Endothelial cell of umbilical vein (primary cell): ENCODE results near the gene PNKD. TPM values are rescaled to one million over a fixed set of nuclear protein-coding genes. Genes with fewer than 3 reads are reported as not detected.
A peak's percentile ranks its signal among the peaks of the same experiment; 100 is the strongest.

ENCODE experiments used
- BruUV-seq: library from RNA; stranded (reverse); fragments of 400-500 nt; replicated peaks from 2 replicates; lab custom pipeline; 2021; lab: Mats Ljungman, UMichigan
- CTCF ChIA-PET: fragments of 300-600, 350-600 bp; sonication (Branson Sonifier 250); formaldehyde crosslinking; loops from one replicate; lab custom pipeline; 2021; ENCODE audit warnings: antibody characterized with exemption, inconsistent platforms; lab: Charles Lee
- POLR2A ChIA-PET: fragments of 300-600, 350-600 bp; sonication (Branson Sonifier 250); formaldehyde crosslinking; loops from one replicate; lab custom pipeline; 2021; ENCODE audit warnings: antibody characterized with exemption, inconsistent platforms; lab: Charles Lee
- DNase-seq: peaks from one replicate; pipeline ENCODE4 v3.0.0-alpha.2; 2011; ENCODE audit warnings: low read depth, low spot score
- FAIRE-seq: peaks from 2 replicates; lab custom pipeline; 2011; peaks lifted over from hg19 to GRCh38; lab: Jason Lieb, UNC
- H2AFZ ChIP-seq: 2 replicates; pipeline ENCODE4 v1.6.0; 2012; ENCODE audit warnings: low read depth, low read length, control low read depth, inconsistent platforms
- H3K27ac ChIP-seq: 2 replicates; pipeline ENCODE4 v1.5.1; 2011; ENCODE audit warnings: low read depth, mild to moderate bottlenecking, control low read depth, low read length, moderate library complexity; ENCODE audit not compliant: insufficient read depth
- H3K27me3 ChIP-seq, 2 experiments: 2 replicates each; pipeline versions ENCODE4 v1.6.0 to v1.6.1; 2011; ENCODE audit warnings: low read length in 2 of 2, mixed read lengths in 1 of 2; ENCODE audit not compliant: control insufficient read depth in 2 of 2, insufficient read depth in 2 of 2
- H3K36me3 ChIP-seq, 2 experiments: 2 replicates in 1 of 2; 3 replicates in 1 of 2; pipeline ENCODE4 v1.5.1; 2011; ENCODE audit warnings: low read length in 2 of 2, mild to moderate bottlenecking in 1 of 2, moderate library complexity in 1 of 2; ENCODE audit not compliant: control insufficient read depth in 2 of 2, insufficient read depth in 2 of 2; ENCODE audit errors: extremely low read depth in 1 of 2
- H3K4me1 ChIP-seq: 3 replicates; pipeline ENCODE4 v1.5.1; 2011; ENCODE audit warnings: mild to moderate bottlenecking, low read length; ENCODE audit not compliant: control insufficient read depth, insufficient read depth; ENCODE audit errors: extremely low read depth
- H3K4me2 ChIP-seq: 2 replicates; pipeline ENCODE4 v1.6.1; 2011; ENCODE audit warnings: low read length, control low read depth, mixed read lengths; ENCODE audit not compliant: insufficient read depth
- H3K4me3 ChIP-seq, 3 experiments: fragments of 200-600 bp in 1 of 3; sonication (generic), shearing (Covaris generic) in 1 of 3; replicated peaks in 1 of 3; 2 replicates each; pipeline ENCODE4 v1.5.1; 2011 to 2016; ENCODE audit warnings: control low read depth in 3 of 3, low read length in 3 of 3, mild to moderate bottlenecking in 2 of 3, inconsistent platforms in 1 of 3, low read depth in 1 of 3, moderate library complexity in 1 of 3; ENCODE audit not compliant: insufficient read depth in 1 of 3
- H3K79me2 ChIP-seq: 2 replicates; pipeline ENCODE4 v1.6.0; 2012; ENCODE audit warnings: low read length, inconsistent platforms; ENCODE audit not compliant: control insufficient read depth, insufficient read depth
- H3K9ac ChIP-seq: replicated peaks from 2 replicates; pipeline ENCODE3; 2011; ENCODE audit warnings: low read length, control low read depth; ENCODE audit not compliant: insufficient read depth; ENCODE audit errors: extremely low read depth
- H3K9me1 ChIP-seq: replicated peaks from 3 replicates; pipeline ENCODE4 v1.6.0; 2011; ENCODE audit warnings: mild to moderate bottlenecking, low read length; ENCODE audit not compliant: control insufficient read depth, insufficient read depth; ENCODE audit errors: extremely low read depth
- H3K9me3 ChIP-seq: replicated peaks from 2 replicates; pipeline ENCODE4 v1.5.1; 2012; ENCODE audit warnings: low read length, inconsistent platforms; ENCODE audit not compliant: control insufficient read depth, insufficient read depth
- H4K20me1 ChIP-seq: replicated peaks from 2 replicates; pipeline ENCODE3; 2011; ENCODE audit warnings: mild to moderate bottlenecking, low read length; ENCODE audit not compliant: control insufficient read depth, insufficient read depth; ENCODE audit errors: extremely low read depth
- CTCF ChIP-seq, 2 donors: IDR thresholded peaks; 1 replicate in 1 of 2; 2 replicates in 1 of 2; pipeline ENCODE4 v1.5.1; 2011; ENCODE audit warnings: low read length in 2 of 2, mild to moderate bottlenecking in 2 of 2, moderate library complexity in 2 of 2, control low read depth in 1 of 2, inconsistent platforms in 1 of 2, low read depth in 1 of 2; ENCODE audit not compliant: insufficient read depth in 1 of 2; ENCODE audit errors: extremely low read depth in 1 of 2
- EZH2 ChIP-seq: IDR thresholded peaks from 2 replicates; pipeline ENCODE4 v1.6.1; 2012; ENCODE audit warnings: borderline replicate concordance, low read depth, mild to moderate bottlenecking, moderate library complexity, low read length, inconsistent platforms; ENCODE audit not compliant: severe bottlenecking
- FOS ChIP-seq: IDR thresholded peaks from 2 replicates; pipeline ENCODE4 v1.6.1; 2011; ENCODE audit warnings: mild to moderate bottlenecking, low read length, moderate library complexity, borderline replicate concordance; ENCODE audit not compliant: insufficient read depth
- GATA2 ChIP-seq: IDR thresholded peaks from 2 replicates; pipeline ENCODE4 v1.7.0; 2011; ENCODE audit warnings: low read depth, mild to moderate bottlenecking, moderate library complexity, mixed read lengths, low read length; ENCODE audit not compliant: insufficient read length, insufficient read depth
- JUN ChIP-seq: IDR thresholded peaks from 2 replicates; pipeline ENCODE4 v1.6.1; 2011; ENCODE audit warnings: borderline replicate concordance, low read depth; ENCODE audit not compliant: insufficient read length, insufficient read depth
- MAX ChIP-seq: IDR thresholded peaks from 2 replicates; pipeline ENCODE4 v1.6.1; 2011; ENCODE audit not compliant: insufficient read depth, insufficient read length
- MYC ChIP-seq: IDR thresholded peaks from one replicate; pipeline ENCODE4 v1.6.1; 2011; ENCODE audit warnings: mild to moderate bottlenecking, low read depth, low read length
- POLR2A ChIP-seq: IDR thresholded peaks from 2 replicates; pipeline ENCODE4 v1.6.1; 2012; ENCODE audit warnings: low read depth, mild to moderate bottlenecking, control low read depth, low read length
- POLR2AphosphoS5 ChIP-seq: IDR thresholded peaks from 2 replicates; pipeline ENCODE4 v1.6.1; 2012; ENCODE audit warnings: low read depth, mild to moderate bottlenecking, control low read depth, low read length, moderate library complexity; ENCODE audit not compliant: insufficient read depth
- dilution Hi-C: fragments of 300-500 bp; cut with MboI; formaldehyde crosslinking; loops from one replicate; pipeline ENCODE4 v1.15.0; 2019; ENCODE audit warnings: low sequenced_read_pairs; ENCODE audit not compliant: extremely low pct_ligation_motif_present
- intact Hi-C: fragments of 100-400 bp; cut with micrococcal nuclease; formaldehyde crosslinking; loops from one replicate; pipeline ENCODE4 v1.10.0; 2022
- polyA plus RNA-seq, 4 experiments: library from polyadenylated mRNA; depleted of rRNA in 3 of 4; stranded (reverse) in 3 of 4; unstranded in 1 of 4; fragments of >200 nt; gene quantifications; 2 replicates each; pipeline versions ENCODE4 v1.2.1 to v1.2.3, GENCODE V29; 2011 to 2012; ENCODE audit warnings: missing spikeins in 1 of 4
- total RNA-seq: library from RNA; stranded (reverse); gene quantifications from 2 replicates; pipeline ENCODE4 v1.2.3, GENCODE V29; 2021

The PNKD gene
- total and polyA plus RNA-seq, 2 donors (not counting 3 experiments of a cell fraction or from before 2014, with no cell fraction given): 56.1 to 88.3 TPM

GRCh38 chr2:218286570-218287459 is 16.5 kb downstream of the PNKD start:
- dilution Hi-C loops (no loop called here), intact Hi-C loops (loop anchor here (1.0 to 2.0 kb wide), 2 partner anchors 15 to 282 kb away; partner anchors contain the start of genes CNOT9 and USP37)
- H3K4me3 ChIP-seq: no peak overlapping the region
- POLR2A ChIA-PET: interaction anchor here (0.6 to 1.6 kb wide), 5 partner anchors 13 to 258 kb away, joined by 3 to 6 read pairs (median 4); partner anchors contain the start of genes AAMP, CATIP and PNKD
- H3K36me3 ChIP-seq: peaks cover under 1 to 2% of the 10 kb centered on the region in 2 experiments
- peak overlapping the region; percentile 29 for H3K4me2 ChIP-seq
- DNase-seq (peak; percentile 93), FAIRE-seq (peak; percentile 95)
- peaks cover 77% of the 10 kb centered on the region for H3K4me1 ChIP-seq
- H3K27me3 ChIP-seq: no peaks in the 10 kb centered on the region
- no TSS peak for BruUV-seq
- H2AFZ ChIP-seq: no peak overlapping the region
- H3K9me3 ChIP-seq: no peaks in the 10 kb centered on the region
- peaks cover 84% of the 10 kb centered on the region for H3K79me2 ChIP-seq
- peak overlapping the region; percentile 88 for H3K27ac ChIP-seq
- H4K20me1 ChIP-seq: no peaks in the 10 kb centered on the region
- TF ChIP-seq GATA2 (peak; percentile 25), MAX (no peak), CTCF (IDR thresholded peaks at IDR 0.05; ENCODE audit: extremely low read depth in 1 of 2, insufficient read depth in 1 of 2, low read depth in 1 of 2, low read length in 2 of 2) (no peak), MYC (no peak), POLR2A (peak; percentile 16), FOS (no peak), POLR2AphosphoS5 (peak; percentile 59), JUN (peak; percentile 32), EZH2 (no peak)
- peak overlapping the region; percentile 61 for H3K9ac ChIP-seq
- H3K9me1 ChIP-seq: no peaks in the 10 kb centered on the region
- CTCF ChIA-PET: interaction anchor here (1.2 to 3.2 kb wide), 10 partner anchors 8 to 109 kb away, joined by 3 to 27 read pairs (median 10); partner anchors contain the start of genes AAMP, CATIP and PNKD
